ENCODE results near the gene CLNK.

DNA sequence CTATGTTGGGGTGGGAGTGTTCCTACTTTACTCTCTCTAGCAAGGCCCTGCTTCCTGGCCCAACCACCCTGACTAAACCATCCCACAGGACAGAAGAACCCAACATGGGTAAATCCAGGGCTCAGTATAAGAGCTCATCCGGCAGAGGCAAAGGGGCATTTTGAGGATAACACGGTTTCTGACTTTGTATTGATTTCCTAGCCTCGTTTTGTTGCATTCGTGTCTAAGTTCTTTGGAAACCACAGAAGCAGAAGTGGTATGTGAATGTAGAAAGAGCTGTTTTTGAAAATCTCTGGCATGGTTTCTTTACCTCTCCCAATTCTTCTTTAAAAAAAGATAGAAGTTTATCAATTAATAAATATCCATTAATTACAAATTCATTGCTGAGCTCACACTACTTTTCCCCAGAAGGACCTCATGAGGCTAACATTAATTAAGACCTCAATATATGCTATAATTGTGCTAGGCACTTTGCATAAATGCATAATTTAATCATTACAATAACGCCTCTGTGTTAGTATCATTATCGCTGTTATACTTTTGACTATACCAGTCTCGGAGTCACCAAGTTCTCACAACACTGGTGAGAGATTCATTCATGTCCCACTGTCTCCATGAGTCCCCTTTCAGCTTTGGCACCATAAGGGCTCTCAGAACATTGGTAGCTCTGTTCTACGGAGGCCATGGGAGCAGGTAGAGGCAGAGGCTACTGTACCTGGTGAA is 5.8 kb upstream of the CLNK start:
- TF ChIP-seq, protein P1, sequence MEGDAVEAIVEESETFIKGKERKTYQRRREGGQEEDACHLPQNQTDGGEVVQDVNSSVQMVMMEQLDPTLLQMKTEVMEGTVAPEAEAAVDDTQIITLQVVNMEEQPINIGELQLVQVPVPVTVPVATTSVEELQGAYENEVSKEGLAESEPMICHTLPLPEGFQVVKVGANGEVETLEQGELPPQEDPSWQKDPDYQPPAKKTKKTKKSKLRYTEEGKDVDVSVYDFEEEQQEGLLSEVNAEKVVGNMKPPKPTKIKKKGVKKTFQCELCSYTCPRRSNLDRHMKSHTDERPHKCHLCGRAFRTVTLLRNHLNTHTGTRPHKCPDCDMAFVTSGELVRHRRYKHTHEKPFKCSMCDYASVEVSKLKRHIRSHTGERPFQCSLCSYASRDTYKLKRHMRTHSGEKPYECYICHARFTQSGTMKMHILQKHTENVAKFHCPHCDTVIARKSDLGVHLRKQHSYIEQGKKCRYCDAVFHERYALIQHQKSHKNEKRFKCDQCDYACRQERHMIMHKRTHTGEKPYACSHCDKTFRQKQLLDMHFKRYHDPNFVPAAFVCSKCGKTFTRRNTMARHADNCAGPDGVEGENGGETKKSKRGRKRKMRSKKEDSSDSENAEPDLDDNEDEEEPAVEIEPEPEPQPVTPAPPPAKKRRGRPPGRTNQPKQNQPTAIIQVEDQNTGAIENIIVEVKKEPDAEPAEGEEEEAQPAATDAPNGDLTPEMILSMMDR (IDR thresholded peaks at IDR 0.05) = no peak
- no peak for TF ChIP-seq ZFX (IDR thresholded peaks at IDR 0.05; ENCODE audit: borderline replicate concordance)

All from 22Rv1 (cell line).